Hepatic stellate cell (primary cell): ENCODE measurements around the gene CELSR1.

Experiments used
- DNase-seq: peaks from one replicate; pipeline ENCODE4 v3.0.0; 2011; ENCODE audit warnings: low spot score

CELSR1 gene

DNA sequence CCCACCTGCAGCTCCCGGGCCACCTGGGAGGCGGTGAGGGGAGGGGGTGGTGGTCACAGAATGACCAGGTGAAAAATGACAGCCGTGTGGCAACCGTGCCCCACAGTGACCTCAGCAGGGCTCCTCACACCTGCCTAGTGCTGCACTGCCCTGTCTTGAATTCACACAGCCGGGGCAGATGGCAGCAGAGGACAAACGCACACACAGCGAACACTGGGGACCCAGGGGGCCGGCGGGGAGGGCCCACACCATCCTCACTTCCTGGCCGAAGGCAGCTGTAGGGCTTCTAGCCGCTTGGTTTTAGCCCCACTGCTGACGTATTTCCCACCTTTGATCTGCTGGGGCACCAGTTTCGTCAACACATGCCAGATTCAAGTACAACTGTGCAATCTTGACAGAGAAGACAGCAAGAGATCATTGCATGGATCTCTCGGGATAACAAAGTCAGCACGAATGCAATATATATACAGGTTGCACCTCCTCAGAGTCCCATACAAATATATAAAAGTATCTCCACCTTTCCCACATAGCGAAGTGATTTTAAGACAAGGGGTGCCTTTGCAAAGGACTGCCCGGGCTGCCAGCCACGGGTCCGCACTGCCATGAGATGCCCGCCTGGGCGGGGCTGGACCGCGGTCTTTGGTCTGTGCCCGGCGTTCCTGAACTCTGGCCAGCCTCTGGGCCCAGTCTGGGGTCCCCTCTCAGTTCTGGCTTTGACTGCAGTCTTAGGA lies 175.1 kb downstream of the CELSR1 start:
- DNase-seq: no peak

DNA sequence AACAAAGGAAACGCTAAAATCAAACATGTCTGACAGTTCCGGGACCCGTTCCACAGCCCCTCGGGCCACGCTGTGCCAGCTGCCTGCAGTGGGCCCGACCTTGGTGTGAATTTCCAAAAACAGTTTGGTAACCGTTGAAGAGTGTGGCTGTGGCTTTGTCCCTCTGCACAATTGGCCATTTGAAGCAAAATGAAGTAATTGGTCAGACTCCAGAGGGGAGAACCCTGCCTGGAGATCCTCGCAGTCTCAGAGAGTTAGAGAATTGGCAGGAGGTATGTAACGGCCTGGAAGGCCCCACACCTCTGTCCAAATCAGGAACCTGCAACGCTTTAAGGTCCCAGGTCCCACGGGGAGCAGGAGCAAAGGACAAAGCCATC lies 175.6 kb downstream of the CELSR1 start:
- no peak for DNase-seq

DNA sequence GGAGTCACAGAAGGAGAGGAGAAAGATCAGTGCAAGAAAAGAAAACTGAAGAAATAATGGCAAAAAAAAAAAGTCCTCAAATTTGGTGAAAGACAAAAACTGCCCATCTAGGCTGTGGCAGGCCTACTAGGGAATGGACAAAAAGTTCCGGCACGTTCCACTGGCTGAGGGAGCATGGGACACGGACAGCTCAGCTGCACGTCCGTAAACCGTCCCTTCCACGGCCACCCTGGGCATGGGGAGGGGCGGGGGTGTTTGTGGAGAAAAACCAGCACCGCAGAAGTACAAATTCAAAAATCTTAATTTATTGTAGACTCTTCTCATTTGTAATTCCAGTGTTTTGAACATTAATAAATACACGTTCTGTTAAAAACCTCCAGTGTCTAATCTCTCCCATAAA lies 176.5 kb downstream of the CELSR1 start:
- no peak for DNase-seq

DNA sequence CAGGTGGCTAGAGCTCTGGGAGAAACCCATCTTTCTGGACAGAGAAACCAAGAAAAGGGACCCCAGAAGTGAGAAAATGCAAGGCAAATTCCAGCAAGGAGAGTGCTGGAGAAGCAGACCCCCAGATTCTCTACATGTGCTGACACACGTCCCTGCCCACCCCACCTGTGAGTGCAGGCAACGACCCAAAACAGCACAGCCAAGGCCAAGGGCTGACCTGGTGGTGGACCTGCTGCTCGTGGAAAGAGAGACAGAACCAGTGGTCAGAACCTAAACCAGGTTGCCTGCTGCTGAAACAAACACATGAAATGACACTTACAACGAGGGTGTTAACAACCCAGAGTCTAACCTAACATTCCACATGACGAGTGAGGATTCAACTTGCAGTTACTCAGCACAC lies 177.3 kb downstream of the CELSR1 start:
- no peak for DNase-seq

DNA sequence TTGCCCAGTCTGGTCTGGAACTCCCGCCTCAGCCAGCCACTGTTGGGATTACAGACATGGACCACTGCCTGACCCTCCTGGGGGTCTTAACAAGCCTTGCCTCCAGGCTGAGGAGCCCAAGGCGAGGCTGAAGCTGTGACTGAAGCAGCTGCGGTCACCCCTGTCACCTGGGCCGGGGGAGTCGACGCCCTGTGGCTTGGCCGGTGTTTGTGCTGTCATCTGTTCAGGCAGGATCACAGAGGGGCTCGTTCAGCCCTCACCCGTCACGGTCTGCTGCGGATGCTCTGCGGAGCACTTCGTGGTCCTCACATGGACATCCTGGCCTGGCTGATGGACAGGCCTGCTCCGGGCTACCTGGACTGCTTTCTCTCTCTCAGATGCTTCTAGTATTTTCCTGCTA lies 178.1 kb downstream of the CELSR1 start:
- no peak for DNase-seq

DNA sequence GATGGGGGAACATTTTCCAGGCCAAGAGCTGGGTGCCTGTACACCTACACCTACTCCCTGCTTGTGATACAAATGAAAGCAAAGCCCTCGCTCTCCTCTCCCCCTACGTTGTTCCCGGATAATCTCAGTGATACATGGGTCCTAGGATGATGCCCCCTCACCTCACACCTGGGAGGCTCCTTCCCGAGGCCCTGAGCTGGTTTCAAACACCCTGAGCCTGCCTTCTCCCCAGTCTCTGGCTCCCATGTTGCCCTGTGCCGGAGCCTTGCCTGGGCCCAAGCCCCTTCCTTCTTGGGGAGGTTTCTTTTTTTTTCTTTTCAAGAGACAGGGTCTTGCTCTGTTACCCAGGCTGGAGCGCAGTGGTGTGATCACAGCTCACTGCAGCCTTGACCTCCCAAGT lies 178.7 kb downstream of the CELSR1 start:
- DNase-seq: no peak

DNA sequence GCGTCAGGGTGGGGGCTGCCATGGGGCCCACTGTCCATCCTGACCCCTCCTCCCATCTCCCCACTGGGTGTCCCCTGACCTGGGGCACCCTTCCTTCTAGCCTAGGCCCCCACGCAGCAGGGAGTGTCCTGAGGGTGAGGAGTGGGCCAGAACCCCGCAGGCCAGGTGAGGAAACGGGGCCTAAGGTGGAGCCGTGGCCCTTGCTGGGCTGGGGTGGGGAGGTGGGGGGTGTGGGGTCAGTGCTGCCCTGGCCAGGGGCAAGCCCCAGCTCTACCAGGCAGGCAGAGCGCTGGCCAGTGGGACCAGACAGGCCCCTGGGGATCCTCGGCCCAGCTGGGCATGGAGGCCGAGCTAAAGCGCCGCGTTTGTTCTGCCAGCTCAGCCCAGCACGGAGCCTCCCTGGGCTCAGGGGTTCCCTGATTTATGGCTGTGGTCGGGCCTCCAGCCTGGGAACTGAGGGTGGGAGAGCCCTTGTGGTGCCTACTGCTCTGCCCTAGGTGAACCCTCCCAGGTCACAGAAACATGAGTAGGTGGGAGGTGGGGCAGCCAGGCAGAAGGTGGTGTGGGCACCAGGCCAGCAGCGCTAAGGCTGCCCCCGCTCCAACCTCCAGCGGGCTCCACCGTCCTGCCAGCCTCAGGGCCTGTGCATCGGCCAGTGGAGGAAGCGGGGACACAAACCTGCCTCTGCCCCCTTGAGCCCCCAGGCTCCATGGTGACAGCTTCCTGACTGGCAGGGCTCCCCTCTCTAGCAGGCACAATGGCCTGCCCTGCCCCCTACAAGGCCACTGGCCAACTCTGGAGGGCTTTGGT lies 179.5 kb downstream of the CELSR1 start:
- DNase-seq: no peak

DNA sequence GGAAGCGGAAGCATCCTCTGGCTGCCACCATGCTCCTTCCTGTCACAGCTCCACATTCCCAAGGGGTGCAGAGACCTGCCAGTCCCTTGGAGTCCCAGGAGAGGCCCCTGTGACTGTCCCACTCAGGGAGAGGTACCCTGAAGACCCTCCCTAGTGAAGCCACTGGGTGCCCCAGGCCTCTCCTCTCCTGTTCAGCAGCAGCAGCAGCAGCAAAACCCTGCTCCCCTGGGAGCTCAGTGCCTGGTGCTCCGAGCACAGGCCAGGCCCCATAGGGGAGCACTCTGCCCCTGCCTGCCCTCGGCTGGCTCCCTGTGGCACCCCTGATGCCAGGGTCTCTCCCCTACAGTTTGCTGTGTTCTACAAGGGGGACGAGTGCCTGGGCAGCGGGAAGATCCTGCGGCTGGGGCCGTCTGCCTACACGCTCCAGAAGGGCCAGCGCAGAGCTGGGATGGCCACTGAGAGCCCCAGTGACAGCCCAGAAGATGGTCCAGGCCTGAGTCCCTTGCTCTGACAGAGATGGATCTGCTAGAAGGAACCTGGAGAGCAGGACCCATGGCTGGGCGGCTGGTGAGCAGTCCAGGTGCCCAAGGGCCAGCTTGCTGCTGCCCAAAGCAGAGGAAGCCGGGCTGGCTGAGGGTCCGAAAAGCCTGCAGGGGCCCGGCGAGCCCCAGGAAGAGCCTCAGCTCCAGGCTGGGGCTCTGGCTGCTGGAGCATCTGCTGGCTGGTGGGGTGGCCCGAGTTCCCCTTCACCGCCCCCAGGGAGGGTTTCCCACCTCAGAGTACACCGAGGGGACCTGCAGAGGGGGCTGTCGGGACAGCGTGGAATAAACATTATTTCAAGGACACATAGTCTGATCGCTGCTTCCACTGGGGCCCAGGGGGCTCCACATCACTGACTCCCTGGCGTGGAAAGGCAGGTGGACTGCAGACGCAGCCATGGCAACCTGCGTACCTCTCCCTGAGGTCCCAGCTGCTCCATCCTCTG lies 180.6 kb downstream of the CELSR1 start:
- no peak for DNase-seq

DNA sequence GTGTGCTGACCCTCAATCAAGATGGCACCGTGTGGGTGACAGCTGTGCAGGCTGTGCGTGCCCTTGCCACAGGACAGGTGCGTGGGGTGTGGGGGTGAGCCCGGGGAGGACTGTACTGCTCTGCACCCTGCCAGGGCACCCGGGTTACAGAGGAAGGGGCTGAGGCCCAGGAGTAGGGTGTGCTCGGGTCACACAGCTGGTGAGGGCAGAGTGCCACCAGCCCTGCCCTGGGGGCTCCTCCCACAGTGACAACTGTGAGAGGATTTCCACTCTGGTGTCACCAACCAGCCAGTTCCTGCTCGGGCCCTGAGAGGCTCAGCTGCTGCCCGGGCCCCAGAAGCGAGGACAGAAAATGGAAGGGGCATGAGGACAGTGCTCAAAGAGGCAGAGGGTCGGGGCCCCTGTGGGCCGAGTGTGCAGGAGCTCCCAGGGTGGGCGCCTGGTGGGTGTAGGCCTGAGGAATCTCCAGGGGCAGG lies 181.4 kb downstream of the CELSR1 start:
- no peak for DNase-seq

DNA sequence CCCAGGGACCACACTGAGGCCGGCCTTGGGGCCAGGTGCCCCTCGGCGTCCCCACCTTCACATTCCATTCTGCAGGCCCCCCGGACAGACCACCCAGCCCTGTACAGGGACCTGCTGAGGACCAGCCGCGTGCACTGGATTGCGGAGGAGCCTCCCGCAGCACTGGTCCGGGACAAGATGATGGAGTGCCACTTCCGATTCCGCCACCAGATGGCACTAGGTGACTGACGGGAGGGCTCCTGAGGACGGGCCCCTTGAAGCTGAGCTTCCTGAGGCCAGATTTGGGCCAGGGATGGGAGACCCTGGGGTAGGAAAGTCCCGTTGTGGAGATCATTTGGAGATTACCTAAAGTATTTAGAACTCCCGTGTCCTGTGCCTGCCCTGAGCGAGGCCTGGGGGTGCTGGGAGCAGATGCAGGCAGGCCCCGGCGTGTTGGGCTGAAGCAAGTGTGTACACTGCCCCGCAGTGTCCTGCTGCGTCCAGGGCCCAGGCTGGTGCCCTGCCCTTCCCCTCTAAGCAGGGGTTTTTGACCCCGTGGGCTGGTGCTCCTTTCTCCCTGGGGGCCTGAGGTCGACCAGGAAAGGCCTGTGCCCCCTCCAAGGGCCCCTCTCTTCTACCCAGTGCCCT lies 181.9 kb downstream of the CELSR1 start:
- peak; percentile 83 for DNase-seq

DNA sequence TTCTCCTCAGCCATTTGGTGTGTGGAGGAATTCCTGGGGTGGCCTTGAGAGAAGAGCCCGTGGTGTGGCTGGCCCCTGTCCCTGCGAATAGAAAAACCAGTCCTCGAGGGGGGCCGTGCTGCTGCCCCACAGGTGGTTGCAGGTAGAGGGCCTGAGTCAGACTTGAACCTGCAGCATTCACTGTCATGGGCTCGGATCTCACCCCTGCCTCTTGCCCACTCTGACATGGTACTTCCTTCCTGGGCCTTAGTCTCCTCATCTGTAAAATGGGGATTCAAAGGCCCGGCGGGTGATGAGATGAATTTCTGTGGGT lies 182.5 kb downstream of the CELSR1 start:
- no peak for DNase-seq

DNA sequence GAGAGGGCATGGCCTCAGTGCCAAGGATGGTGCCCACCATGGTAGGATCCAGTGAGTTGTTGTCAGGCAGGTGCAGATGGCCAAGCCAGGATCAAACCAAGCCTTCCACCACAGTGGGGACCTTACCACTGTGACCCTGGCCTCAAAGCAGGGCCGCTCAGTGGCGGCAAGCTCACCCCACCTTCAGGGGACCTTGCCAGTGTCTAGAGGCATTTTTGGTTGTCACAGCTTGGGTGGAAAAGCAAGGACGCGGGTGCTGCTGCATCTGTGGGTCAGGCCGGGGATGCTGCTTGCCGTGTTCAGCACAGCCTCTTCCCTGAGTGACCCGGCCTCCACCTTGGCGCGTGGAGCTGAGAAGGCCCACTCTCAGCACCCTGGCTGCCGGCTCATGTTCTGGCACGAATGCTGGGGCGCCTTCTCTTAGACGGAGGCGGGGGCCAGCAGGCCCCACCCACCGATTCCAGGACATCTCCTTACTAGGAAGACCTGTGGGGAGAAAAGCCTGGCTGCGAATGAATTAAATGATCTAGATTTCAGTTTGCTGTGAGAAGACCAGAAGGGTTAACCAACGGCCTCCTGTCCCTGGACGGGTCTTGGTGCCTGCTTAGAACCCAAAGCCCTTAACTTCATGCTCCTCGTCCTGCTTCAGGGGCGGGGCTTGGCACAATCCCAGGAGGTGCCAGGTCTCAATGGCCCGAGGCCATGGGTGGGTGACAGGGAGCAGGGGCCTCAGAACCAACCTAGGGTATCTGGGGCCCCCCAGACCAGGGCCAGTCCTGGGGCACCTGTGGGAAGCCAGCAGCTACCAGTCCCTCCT lies 183.0 kb downstream of the CELSR1 start:
- DNase-seq: no peak

DNA sequence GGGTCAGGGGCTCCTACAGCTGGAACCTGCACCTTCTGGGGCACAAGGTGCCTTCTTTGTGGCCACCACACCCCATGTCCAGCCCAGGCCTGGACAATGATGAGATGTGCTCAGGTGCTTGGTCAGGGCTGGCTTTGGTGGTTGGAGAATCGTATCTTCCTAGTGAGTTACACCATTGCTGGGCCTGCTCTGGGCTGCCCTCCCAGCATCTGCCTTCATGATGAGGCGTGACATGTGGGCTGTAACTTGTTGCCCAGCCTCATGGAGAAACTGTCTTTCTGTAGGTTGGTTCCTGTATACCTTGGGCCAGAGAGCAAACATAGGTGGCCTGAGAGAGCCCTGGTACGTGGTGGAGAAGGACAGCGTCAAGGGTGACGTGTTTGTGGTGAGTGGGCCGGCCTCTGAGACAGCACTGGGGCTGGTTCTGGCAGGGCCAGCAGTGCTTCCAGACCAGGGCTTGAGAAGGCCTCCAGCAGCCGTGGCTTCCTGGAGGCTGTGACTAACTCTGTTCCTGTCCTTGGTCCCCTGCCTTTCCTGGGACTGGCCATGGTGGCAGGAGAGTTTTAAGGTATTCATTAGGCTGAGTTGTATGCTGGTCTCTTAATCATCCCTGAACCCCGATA lies 183.8 kb downstream of the CELSR1 start:
- DNase-seq: no peak

DNA sequence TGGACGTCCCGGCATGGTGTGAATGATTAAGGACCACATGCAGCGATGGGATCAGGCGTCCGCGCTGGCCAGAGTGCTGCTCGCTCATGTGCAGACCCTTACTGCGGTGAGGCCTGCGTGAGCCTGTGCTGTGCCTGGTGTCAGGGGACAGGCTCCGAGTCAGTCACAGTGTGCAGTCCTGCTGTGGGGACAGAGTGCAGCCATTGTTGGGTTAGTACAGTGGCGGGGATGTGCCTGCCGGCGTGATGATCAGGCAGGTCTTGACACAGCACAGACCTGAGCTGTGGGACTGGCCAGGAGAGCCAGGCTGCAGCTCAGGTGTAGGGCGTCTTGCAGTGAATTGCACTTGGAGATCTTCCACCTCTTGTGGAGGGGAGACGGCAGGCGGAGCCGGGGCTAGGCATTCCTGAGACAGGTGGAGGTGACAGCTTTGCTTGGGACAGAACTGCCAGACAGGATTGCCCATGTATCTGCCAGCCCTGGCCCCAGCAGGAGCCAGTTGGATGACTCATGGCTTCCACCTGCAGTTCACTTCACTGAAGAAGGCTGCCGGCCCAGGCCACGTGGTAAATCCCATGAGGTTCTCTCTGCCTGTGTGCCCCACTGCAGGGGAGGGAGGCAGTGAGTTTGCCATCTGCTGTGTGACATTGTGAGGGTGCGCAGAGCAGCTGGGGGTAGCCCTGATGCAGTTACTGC lies 184.6 kb downstream of the CELSR1 start:
- DNase-seq: no peak

DNA sequence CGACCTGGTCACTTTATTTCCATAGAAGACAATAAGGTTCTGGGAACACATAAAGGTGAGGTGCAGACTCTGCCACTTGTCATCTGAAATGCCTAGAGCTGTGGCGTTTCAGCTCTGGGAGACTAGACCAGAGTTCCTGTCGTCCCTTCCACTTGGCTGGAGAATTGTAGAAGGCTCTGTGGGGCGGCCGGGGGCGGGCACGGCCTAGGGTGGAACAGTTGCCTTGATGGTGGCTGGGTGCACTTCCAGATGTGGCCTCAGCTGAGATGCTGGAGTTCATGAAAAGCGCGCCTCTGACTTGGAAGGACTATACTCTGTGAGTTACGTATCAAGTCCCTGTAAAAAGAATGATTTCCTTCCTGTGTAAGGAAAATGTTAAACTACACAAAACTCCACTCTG lies 185.1 kb downstream of the CELSR1 start:
- no peak for DNase-seq

DNA sequence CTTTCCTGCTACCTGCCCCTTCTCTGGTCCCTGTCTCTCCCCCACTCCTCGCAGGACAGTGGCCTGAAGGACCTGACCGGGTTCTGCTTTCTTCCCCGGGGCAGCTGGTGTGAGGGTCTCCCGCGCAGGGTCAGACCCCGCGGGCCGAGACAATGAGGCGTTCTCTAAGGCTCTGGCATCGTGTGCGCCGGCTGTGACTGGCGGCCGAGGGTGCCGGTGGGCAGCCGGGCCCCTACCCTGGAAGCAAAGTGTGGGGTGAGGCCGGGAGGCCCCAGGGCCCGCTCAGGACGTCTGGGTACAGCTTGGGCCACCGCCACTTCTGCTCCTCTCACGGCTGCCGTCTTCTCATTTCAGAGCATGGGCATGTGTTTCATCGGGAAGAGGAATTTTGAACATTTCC lies 185.7 kb downstream of the CELSR1 start:
- no peak for DNase-seq

DNA sequence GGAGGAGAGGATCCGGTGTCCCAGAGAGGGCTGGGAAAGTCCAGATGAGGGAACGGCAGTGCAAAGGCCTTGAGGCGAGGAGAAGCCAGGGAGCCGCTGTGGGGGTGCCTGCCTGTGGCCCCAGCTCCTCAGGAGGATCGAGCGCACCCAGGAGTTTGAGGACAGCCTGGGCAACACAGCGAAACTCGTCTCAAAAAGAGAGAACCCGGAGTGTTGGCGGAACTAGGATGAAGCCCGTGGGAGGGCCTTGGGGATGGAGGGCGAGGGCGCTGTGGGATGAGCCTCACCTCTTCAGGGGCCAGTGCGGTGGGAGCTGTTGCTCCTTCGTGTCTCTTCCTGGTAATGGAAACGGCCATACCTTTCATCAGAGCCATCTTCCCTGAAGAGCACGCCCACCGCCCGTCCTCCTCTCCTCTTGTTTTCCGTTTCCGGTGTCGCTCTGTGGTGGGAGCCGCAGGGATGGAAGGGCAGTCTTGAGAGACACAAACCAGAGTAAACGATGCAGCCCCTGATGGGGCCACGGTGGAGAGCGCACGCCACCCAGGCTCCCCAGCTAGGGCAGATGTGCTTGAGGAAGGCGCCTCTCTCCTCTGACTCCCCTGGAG lies 186.2 kb downstream of the CELSR1 start:
- DNase-seq: no peak

DNA sequence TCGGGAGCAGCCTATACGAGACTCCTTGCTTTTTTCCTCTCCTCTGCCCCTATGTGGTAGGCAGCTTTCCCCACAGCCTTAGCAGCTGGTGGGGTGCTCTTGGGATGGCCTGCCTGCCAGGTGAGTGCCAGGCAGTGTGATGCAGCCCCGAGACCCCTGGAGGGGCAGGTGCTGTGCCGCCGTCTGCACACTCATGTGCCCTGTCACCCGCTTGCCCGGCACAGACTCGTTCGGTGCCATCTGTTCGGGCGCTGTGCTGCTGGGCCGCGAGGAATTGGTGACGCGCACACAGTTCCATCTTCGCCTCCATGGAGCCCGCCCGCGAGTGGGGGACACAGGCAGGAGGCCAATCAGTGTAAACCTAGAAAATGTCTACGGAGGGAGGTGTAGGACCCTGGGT lies 186.8 kb downstream of the CELSR1 start:
- DNase-seq: no peak

DNA sequence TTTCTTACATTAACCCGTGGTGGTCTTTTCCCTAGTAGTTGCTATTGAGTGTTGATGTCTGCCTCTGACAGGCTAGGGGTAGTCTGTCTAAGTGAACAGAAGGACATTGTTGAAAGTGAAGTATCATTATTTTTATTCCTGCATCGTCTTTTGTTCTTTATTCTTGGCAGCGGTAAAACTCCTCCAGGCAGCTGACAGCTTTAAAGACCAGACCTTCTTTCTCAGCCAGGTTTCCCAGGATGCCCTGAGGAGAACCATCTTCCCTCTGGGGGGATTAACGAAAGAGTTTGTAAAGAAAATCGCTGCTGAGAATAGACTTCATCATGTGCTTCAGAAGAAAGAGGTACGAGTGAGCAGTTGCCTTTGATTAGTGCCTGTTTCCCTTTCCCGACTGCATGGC lies 187.3 kb downstream of the CELSR1 start:
- DNase-seq: no peak

DNA sequence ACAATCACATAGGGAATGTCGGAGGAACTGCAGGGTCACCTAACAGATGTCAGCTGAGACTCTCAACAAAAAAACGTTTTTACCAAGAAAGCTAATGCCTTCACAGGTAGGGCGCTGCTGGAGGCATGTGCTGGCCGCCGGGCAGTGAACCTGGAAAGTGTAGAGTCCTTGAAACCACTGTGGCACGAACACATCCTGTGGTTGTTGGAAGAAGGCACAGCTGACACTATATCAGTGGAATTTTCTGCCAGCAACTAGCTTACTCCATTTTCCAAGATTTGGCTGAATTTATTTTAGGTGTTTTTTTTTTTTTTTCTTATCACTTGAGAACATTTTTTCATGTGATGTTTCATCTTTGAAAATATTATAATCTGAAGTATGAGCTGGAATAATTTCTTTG lies 187.7 kb downstream of the CELSR1 start:
- DNase-seq: no peak
